ENCODE results near the gene REC8. TPM values are rescaled to one million over a fixed set of nuclear protein-coding genes. Genes with fewer than 3 reads are reported as not detected.

REC8 gene
- total and polyA plus RNA-seq, 12 donors: 2.5 to 17.7 (median 4.3) TPM

DNA sequence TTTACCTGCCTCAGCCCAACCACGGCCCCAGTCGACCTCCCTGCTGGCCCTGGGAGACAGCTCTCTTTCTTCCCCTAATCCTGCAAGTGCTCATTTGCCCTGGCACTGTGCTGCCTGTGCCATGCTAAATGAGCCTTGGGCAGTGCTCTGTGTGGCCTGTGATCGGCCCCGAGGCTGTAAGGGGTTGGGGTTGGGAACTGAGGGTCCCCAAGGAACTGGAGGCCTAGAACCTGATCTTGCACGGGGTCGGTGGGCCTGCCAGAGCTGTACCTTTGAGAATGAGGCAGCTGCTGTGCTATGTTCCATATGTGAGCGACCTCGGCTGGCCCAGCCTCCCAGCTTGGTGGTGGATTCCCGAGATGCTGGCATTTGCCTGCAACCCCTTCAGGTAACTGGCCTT is 21.8 kb upstream of the REC8 start:
- intact Hi-C loops (cut with DNase I): no loop called here
- TF ChIP-seq, protein P1, sequence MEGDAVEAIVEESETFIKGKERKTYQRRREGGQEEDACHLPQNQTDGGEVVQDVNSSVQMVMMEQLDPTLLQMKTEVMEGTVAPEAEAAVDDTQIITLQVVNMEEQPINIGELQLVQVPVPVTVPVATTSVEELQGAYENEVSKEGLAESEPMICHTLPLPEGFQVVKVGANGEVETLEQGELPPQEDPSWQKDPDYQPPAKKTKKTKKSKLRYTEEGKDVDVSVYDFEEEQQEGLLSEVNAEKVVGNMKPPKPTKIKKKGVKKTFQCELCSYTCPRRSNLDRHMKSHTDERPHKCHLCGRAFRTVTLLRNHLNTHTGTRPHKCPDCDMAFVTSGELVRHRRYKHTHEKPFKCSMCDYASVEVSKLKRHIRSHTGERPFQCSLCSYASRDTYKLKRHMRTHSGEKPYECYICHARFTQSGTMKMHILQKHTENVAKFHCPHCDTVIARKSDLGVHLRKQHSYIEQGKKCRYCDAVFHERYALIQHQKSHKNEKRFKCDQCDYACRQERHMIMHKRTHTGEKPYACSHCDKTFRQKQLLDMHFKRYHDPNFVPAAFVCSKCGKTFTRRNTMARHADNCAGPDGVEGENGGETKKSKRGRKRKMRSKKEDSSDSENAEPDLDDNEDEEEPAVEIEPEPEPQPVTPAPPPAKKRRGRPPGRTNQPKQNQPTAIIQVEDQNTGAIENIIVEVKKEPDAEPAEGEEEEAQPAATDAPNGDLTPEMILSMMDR (IDR thresholded peaks at IDR 0.05): no peak
- DNase-seq (no peak), ATAC-seq (no peak)
- Histone ChIP-seq H3K9me3 (no peaks in the 10 kb centered on the region), H3K4me3 (no peak overlapping the region), H3K4me1 (peaks cover 15 to 35% (median 27%) of the 10 kb centered on the region in 9 donors), H3K27me3 (no peaks in the 10 kb centered on the region), H3K36me3 (peaks cover 0 to 70% (median 55%) of the 10 kb centered on the region in 9 donors), H3K27ac (no peak overlapping the region)
- 88 to 93% methylated on average over 9 of the region's 9 CpGs for WGBS, 2 donors

DNA sequence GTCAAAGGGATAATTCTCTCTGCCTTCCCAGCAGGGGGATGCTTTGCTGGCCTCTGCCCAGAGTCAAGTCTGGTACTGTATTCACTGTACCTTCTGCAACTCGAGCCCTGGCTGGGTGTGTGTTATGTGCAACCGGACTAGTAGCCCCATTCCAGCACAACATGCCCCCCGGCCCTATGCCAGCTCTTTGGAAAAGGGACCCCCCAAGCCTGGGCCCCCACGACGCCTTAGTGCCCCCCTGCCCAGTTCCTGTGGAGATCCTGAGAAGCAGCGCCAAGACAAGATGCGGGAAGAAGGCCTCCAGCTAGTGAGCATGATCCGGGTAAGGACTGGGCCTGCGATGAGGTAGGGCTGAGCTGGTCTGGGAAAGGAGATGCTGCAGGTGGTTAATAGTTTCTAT is 21.3 kb upstream of the REC8 start:
- Histone ChIP-seq H3K27me3 (no peaks in the 10 kb centered on the region), H3K27ac (no peak overlapping the region), H3K9me3 (no peaks in the 10 kb centered on the region), H3K36me3 (peaks cover 0 to 71% (median 60%) of the 10 kb centered on the region in 9 donors), H3K4me3 (no peak overlapping the region), H3K4me1 (peaks cover 12 to 30% (median 23%) of the 10 kb centered on the region in 9 donors)
- TF ChIP-seq, protein P1 (IDR thresholded peaks at IDR 0.05): no peak
- intact Hi-C loops (cut with DNase I): no loop called here
- DNase-seq (no peak), ATAC-seq (no peak)
- 93 to 94% methylated on average over 9 of the region's 9 CpGs for WGBS, 2 donors

DNA sequence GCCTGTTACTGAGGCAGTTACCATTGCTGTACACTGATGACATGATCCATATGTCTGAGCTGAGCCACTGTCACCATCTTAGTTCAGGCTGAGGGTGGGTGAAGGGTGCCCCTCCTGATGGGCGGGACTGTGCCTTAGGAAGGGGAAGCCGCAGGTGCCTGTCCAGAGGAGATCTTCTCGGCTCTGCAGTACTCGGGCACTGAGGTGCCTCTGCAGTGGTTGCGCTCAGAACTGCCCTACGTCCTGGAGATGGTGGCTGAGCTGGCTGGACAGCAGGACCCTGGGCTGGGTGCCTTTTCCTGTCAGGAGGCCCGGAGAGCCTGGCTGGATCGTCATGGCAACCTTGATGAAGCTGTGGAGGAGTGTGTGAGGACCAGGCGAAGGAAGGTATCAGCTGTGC is 20.9 kb upstream of the REC8 start:
- Histone ChIP-seq H3K4me3 (no peak overlapping the region), H3K27ac (no peak overlapping the region), H3K36me3 (peaks cover 0 to 76% (median 64%) of the 10 kb centered on the region in 9 donors), H3K27me3 (no peaks in the 10 kb centered on the region), H3K4me1 (peaks cover 9 to 25% (median 19%) of the 10 kb centered on the region in 9 donors), H3K9me3 (no peaks in the 10 kb centered on the region)
- ATAC-seq (no peak), DNase-seq (no peak)
- 89% methylated on average over 9 of the region's 9 CpGs for WGBS, 2 donors
- intact Hi-C loops (cut with DNase I): no loop called here
- TF ChIP-seq, protein P1 (IDR thresholded peaks at IDR 0.05): no peak

DNA sequence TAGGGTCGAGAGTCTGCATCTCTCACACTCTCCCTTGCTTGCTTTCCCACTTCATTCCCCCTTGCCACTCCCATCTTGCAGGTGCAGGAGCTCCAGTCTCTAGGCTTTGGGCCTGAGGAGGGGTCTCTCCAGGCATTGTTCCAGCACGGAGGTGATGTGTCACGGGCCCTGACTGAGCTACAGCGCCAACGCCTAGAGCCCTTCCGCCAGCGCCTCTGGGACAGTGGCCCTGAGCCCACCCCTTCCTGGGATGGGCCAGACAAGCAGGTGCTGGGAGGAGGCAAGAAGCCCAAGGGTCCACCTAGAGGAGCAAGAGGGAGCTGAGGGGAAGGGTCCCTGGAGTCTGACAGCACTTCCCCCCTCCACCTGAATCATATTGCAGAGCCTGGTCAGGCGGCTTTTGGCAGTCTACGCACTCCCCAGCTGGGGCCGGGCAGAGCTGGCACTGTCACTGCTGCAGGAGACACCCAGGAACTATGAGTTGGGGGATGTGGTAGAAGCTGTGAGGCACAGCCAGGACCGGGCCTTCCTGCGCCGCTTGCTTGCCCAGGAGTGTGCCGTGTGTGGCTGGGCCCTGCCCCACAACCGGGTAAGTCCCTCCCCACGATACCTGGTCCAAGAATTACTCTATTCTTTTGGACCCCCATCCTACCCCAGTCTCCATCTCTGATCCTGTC is 20.3 kb upstream of the REC8 start:
- Histone ChIP-seq H3K4me1 (peaks cover 7 to 24% (median 17%) of the 10 kb centered on the region in 9 donors), H3K27ac (no peak overlapping the region), H3K36me3 (peaks cover 0 to 81% (median 70%) of the 10 kb centered on the region in 9 donors), H3K27me3 (no peaks in the 10 kb centered on the region), H3K9me3 (no peaks in the 10 kb centered on the region), H3K4me3 (no peak overlapping the region)
- 93 to 94% methylated on average over 16 of the region's 16 CpGs for WGBS, 2 donors
- ATAC-seq (no peak), DNase-seq (no peak)
- TF ChIP-seq, protein P1 (IDR thresholded peaks at IDR 0.05): no peak
- intact Hi-C loops (cut with DNase I): no loop called here
